HCT116 (cell line): ENCODE results near the gene UNC93B1. TPM values are rescaled to one million over a fixed set of nuclear protein-coding genes. Genes with fewer than 3 reads are reported as not detected.

Experiments
- ATAC-seq: fragments of 200-7000 bp; cut with Tn5 transposase; 2 replicates; pipeline ENCODE4 v1.9.1; 2020; ENCODE audit warnings: mild to moderate bottlenecking, moderate library complexity
- BruUV-seq: library from RNA; stranded (reverse); fragments of 400-500 nt; replicated peaks from 2 replicates; lab custom pipeline; 2021; lab: Mats Ljungman, UMichigan
- CTCF ChIA-PET: fragments of 300-600 bp; sonication (Branson Sonifier 250); formaldehyde crosslinking; loops from one replicate; lab custom pipeline; 2021; ENCODE audit warnings: antibody characterized with exemption; lab: Charles Lee
- POLR2A ChIA-PET: fragments of 300-600, 350-600 bp; sonication (Branson Sonifier 250); formaldehyde crosslinking; loops from one replicate; lab custom pipeline; 2021; ENCODE audit warnings: antibody characterized with exemption; lab: Charles Lee
- RAD21 ChIA-PET, 2 experiments: fragments of 300-600 bp; sonication (Branson Sonifier 250); formaldehyde crosslinking; loops; one replicate each; lab custom pipeline; 2023; ENCODE audit warnings: low total read pairs in 2 of 2; ENCODE audit not compliant: uncharacterized antibody in 2 of 2, unreplicated experiment in 2 of 2, low non-redundant PET in 1 of 2; lab: Charles Lee
- DNase-seq: peaks from one replicate; pipeline ENCODE4 v3.0.0-alpha.2; 2010; ENCODE audit warnings: low read depth, low spot score
- H2AFZ ChIP-seq: fragments of 200-600 bp; shearing (Covaris generic), sonication (generic); 2 replicates; pipeline ENCODE4 v1.6.1; 2017; ENCODE audit warnings: low read depth, mixed run types, mixed read lengths, antibody characterized with exemption, low read length; ENCODE audit not compliant: poor library complexity, severe bottlenecking
- H3K27ac ChIP-seq: 2 replicates; pipeline ENCODE4 v1.5.1; 2012; ENCODE audit warnings: low read depth, low read length
- H3K27me3 ChIP-seq: fragments of 200-600 bp; sonication (generic); 2 replicates; pipeline ENCODE4 v1.6.1; 2016; ENCODE audit warnings: mixed run types, low read length, mixed read lengths; ENCODE audit not compliant: insufficient read depth
- H3K36me3 ChIP-seq, 2 experiments: fragments of 200-500 bp in 1 of 2; fragments of 200-600 bp in 1 of 2; sonication (Bioruptor generic) in 1 of 2; sonication (generic) in 1 of 2; 2 replicates each; pipeline versions ENCODE4 v1.5.1 to v1.6.1; 2014 to 2016; ENCODE audit warnings: low read length in 2 of 2, inconsistent platforms in 1 of 2, mixed read lengths in 1 of 2, mixed run types in 1 of 2; ENCODE audit not compliant: insufficient read depth in 2 of 2, control insufficient read depth in 1 of 2
- H3K4me1 ChIP-seq, 2 experiments: fragments of 200-600 bp in 1 of 2; sonication (generic) in 1 of 2; 2 replicates each; pipeline versions ENCODE4 v1.5.1 to v1.6.1; 2012 to 2017; ENCODE audit warnings: low read length in 2 of 2, inconsistent platforms in 1 of 2, mild to moderate bottlenecking in 1 of 2, mixed read lengths in 1 of 2, mixed run types in 1 of 2, moderate library complexity in 1 of 2; ENCODE audit not compliant: insufficient read depth in 2 of 2, control insufficient read depth in 1 of 2
- H3K4me2 ChIP-seq: fragments of 200-600 bp; sonication (generic); 2 replicates; pipeline ENCODE4 v1.6.1; 2017; ENCODE audit warnings: mixed run types, low read length, mixed read lengths
- H3K4me3 ChIP-seq, 2 experiments: fragments of 200-600 bp in 1 of 2; sonication (generic) in 1 of 2; replicated peaks in 1 of 2; 2 replicates each; pipeline ENCODE4 v1.5.1; 2011 to 2016; ENCODE audit warnings: low read length in 2 of 2, control low read depth in 1 of 2, low read depth in 1 of 2, mild to moderate bottlenecking in 1 of 2, mixed read lengths in 1 of 2, mixed run types in 1 of 2
- H3K79me2 ChIP-seq: fragments of 200-600 bp; sonication (generic); 2 replicates; pipeline ENCODE4 v1.6.1; 2017; ENCODE audit warnings: mild to moderate bottlenecking, mixed run types, low read length, moderate library complexity, mixed read lengths; ENCODE audit not compliant: insufficient read depth
- H3K9ac ChIP-seq: fragments of 200-600 bp; sonication (generic); 2 replicates; pipeline ENCODE4 v1.6.1; 2016; ENCODE audit warnings: low read length, mixed read lengths
- H3K9me2 ChIP-seq: fragments of 200-600 bp; sonication (generic), shearing (Covaris generic); 2 replicates; pipeline ENCODE4 v1.6.1; 2017; ENCODE audit warnings: mixed run types, mild to moderate bottlenecking, moderate library complexity; ENCODE audit not compliant: insufficient read depth
- H3K9me3 ChIP-seq, 2 experiments: fragments of 200-500 bp in 1 of 2; fragments of 200-600 bp in 1 of 2; sonication (Bioruptor generic) in 1 of 2; sonication (generic) in 1 of 2; 2 replicates each; pipeline ENCODE4 v1.6.1; 2014 to 2017; ENCODE audit warnings: low read length in 2 of 2, mixed read lengths in 2 of 2, inconsistent platforms in 1 of 2, low read depth in 1 of 2, mild to moderate bottlenecking in 1 of 2, mixed run types in 1 of 2, moderate library complexity in 1 of 2; ENCODE audit not compliant: control insufficient read depth in 1 of 2, insufficient read depth in 1 of 2
- H4K20me1 ChIP-seq: fragments of 200-600 bp; sonication (generic), shearing (Covaris generic); 2 replicates; pipeline ENCODE4 v1.6.1; 2017; ENCODE audit warnings: mixed run types, mild to moderate bottlenecking, moderate library complexity; ENCODE audit not compliant: insufficient read depth
- CEBPB ChIP-seq: IDR thresholded peaks from 2 replicates; pipeline ENCODE4 v1.6.1; 2012; ENCODE audit warnings: low read depth
- EGR1 ChIP-seq: IDR thresholded peaks from 2 replicates; pipeline ENCODE4 v1.6.1; 2012; ENCODE audit warnings: low read depth
- EZH2 ChIP-seq: fragments of 200-600 bp; sonication (generic); IDR thresholded peaks from 2 replicates; pipeline ENCODE4 v1.6.1; 2017; ENCODE audit warnings: antibody characterized with exemption, mixed run types
- EZH2phosphoT487 ChIP-seq: fragments of 200-600 bp; IDR thresholded peaks from 2 replicates; pipeline ENCODE4 v1.6.1; 2018; ENCODE audit warnings: antibody characterized with exemption, borderline replicate concordance
- FOSL1 ChIP-seq: IDR thresholded peaks from 2 replicates; pipeline ENCODE4 v1.6.1; 2012; ENCODE audit warnings: low read depth
- MAX ChIP-seq: IDR thresholded peaks from 2 replicates; pipeline ENCODE4 v1.6.1; 2012
- POLR2A ChIP-seq: IDR thresholded peaks from 2 replicates; pipeline ENCODE4 v1.7.0; 2011; ENCODE audit warnings: borderline replicate concordance; ENCODE audit not compliant: insufficient read depth, insufficient read length; ENCODE audit errors: extremely low read depth
- RAD21 ChIP-seq: IDR thresholded peaks from 2 replicates; pipeline ENCODE4 v1.6.1; 2012; ENCODE audit warnings: low read depth, mild to moderate bottlenecking
- SIN3A ChIP-seq: IDR thresholded peaks from 2 replicates; pipeline ENCODE4 v1.6.1; 2012; ENCODE audit warnings: low read depth
- SP1 ChIP-seq: IDR thresholded peaks from 2 replicates; pipeline ENCODE4 v1.6.1; 2012; ENCODE audit warnings: low read depth
- SRF ChIP-seq: IDR thresholded peaks from 2 replicates; pipeline ENCODE4 v1.6.1; 2012; ENCODE audit warnings: low read depth
- ZFX ChIP-seq: fragments of 450-650 bp; IDR thresholded peaks from 2 replicates; pipeline ENCODE4 v1.6.1; 2017
- intact Hi-C: fragments of 100-400 bp; cut with micrococcal nuclease; formaldehyde crosslinking; loops from 2 replicates; pipeline ENCODE4 v1.10.0; 2022
- total RNA-seq: library from RNA; stranded (reverse); gene quantifications from one replicate; pipeline ENCODE4 v1.2.1, GENCODE V29; 2021; ENCODE audit not compliant: unreplicated experiment
- TF ChIP-seq, protein P1 (sequence below): IDR thresholded peaks from 2 replicates; pipeline ENCODE4 v1.6.1; 2012; ENCODE audit warnings: low read depth
- TF ChIP-seq, protein P2 (sequence below), 3 experiments: fragments of 200-600 bp in 1 of 3; sonication (generic) in 1 of 3; IDR thresholded peaks in 2 of 3; conservative IDR thresholded peaks in 1 of 3; 2 replicates each; pipeline ENCODE4 v1.5.1; 2012 to 2017; ENCODE audit warnings: low read depth in 2 of 3, low read length in 2 of 3, antibody characterized with exemption in 1 of 3, borderline replicate concordance in 1 of 3, control low read depth in 1 of 3, mild to moderate bottlenecking in 1 of 3, mixed read lengths in 1 of 3, mixed run types in 1 of 3, moderate library complexity in 1 of 3; ENCODE audit not compliant: insufficient read depth in 1 of 3

Gene UNC93B1
- total RNA-seq, 1 experiment from 2014 or later: 72.9 TPM

- Histone ChIP-seq H3K36me3 (no peaks in the 10 kb centered on the region; a peak in 1 of 4 replicates), H3K4me2 (no peak overlapping the region), H2AFZ (no peak overlapping the region), H3K4me3 (no peak overlapping the region), H4K20me1 (no peaks in the 10 kb centered on the region), H3K27me3 (no peaks in the 10 kb centered on the region)
- intact Hi-C loops: no loop called here
- POLR2A ChIA-PET: no interaction called here
- no peak for TF ChIP-seq SIN3A
- no peak for TF ChIP-seq MAX
- no peak for TF ChIP-seq EZH2phosphoT487
- TF ChIP-seq, protein P1, sequence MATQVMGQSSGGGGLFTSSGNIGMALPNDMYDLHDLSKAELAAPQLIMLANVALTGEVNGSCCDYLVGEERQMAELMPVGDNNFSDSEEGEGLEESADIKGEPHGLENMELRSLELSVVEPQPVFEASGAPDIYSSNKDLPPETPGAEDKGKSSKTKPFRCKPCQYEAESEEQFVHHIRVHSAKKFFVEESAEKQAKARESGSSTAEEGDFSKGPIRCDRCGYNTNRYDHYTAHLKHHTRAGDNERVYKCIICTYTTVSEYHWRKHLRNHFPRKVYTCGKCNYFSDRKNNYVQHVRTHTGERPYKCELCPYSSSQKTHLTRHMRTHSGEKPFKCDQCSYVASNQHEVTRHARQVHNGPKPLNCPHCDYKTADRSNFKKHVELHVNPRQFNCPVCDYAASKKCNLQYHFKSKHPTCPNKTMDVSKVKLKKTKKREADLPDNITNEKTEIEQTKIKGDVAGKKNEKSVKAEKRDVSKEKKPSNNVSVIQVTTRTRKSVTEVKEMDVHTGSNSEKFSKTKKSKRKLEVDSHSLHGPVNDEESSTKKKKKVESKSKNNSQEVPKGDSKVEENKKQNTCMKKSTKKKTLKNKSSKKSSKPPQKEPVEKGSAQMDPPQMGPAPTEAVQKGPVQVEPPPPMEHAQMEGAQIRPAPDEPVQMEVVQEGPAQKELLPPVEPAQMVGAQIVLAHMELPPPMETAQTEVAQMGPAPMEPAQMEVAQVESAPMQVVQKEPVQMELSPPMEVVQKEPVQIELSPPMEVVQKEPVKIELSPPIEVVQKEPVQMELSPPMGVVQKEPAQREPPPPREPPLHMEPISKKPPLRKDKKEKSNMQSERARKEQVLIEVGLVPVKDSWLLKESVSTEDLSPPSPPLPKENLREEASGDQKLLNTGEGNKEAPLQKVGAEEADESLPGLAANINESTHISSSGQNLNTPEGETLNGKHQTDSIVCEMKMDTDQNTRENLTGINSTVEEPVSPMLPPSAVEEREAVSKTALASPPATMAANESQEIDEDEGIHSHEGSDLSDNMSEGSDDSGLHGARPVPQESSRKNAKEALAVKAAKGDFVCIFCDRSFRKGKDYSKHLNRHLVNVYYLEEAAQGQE: no peak
- no peak for TF ChIP-seq POLR2A
- no peak for TF ChIP-seq RAD21
- no peak for TF ChIP-seq SRF
- TF ChIP-seq FOSL1: no peak
- no peak for TF ChIP-seq SP1
- TF ChIP-seq, protein P2, sequence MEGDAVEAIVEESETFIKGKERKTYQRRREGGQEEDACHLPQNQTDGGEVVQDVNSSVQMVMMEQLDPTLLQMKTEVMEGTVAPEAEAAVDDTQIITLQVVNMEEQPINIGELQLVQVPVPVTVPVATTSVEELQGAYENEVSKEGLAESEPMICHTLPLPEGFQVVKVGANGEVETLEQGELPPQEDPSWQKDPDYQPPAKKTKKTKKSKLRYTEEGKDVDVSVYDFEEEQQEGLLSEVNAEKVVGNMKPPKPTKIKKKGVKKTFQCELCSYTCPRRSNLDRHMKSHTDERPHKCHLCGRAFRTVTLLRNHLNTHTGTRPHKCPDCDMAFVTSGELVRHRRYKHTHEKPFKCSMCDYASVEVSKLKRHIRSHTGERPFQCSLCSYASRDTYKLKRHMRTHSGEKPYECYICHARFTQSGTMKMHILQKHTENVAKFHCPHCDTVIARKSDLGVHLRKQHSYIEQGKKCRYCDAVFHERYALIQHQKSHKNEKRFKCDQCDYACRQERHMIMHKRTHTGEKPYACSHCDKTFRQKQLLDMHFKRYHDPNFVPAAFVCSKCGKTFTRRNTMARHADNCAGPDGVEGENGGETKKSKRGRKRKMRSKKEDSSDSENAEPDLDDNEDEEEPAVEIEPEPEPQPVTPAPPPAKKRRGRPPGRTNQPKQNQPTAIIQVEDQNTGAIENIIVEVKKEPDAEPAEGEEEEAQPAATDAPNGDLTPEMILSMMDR (IDR thresholded peaks at IDR 0.05 in 2 of 3, conservative IDR thresholded peaks at IDR 0.05 in 1 of 3; ENCODE audit: borderline replicate concordance in 1 of 3, insufficient read depth in 1 of 3, low read depth in 2 of 3, low read length in 2 of 3): no peak
- TF ChIP-seq ZFX: no peak
- TF ChIP-seq EZH2: no peak
- TF ChIP-seq CEBPB: no peak
- no peak for TF ChIP-seq EGR1
- TF ChIP-seq, all 23 proteins: peak for 0
- ATAC-seq (no peak), DNase-seq (no peak)
- CTCF ChIA-PET: no interaction called here
- H3K9me3 ChIP-seq: no peaks in the 10 kb centered on the region
- no peaks in the 10 kb centered on the region for H3K4me1 ChIP-seq
- no peaks in the 10 kb centered on the region for H3K79me2 ChIP-seq
- H3K9me2 ChIP-seq: no peaks in the 10 kb centered on the region
- no peak overlapping the region for H3K9ac ChIP-seq
- RAD21 ChIA-PET: no interaction called here
- H3K27ac ChIP-seq: no peak overlapping the region
- BruUV-seq: no TSS peak
Measured at GRCh38 chr11:68050371-68050841, 46.5 kb upstream of the UNC93B1 start.
